ENCODE results near the gene ALPI. TPM values are rescaled to one million over a fixed set of nuclear protein-coding genes. Genes with fewer than 3 reads are reported as not detected.

The ALPI gene
- total RNA-seq, 1 donor from 2014 or later: not detected

- H3K4me3 Mint-ChIP-seq (ENCODE audit: unreplicated experiment): no peak overlapping the region
- no peaks in the 10 kb centered on the region for H3K4me1 Mint-ChIP-seq (ENCODE audit: low read depth, unreplicated experiment)
- DNase-seq: no peak
- no peaks in the 10 kb centered on the region for H3K27me3 Mint-ChIP-seq (ENCODE audit: unreplicated experiment)
- no peak overlapping the region for H3K27ac Mint-ChIP-seq (ENCODE audit: unreplicated experiment)
- no peak for TF ChIP-seq CTCF (IDR thresholded peaks at IDR 0.05; ENCODE audit: partially characterized antibody, unreplicated experiment)
- H3K9me3 Mint-ChIP-seq (ENCODE audit: unreplicated experiment): peaks cover 4% of the 10 kb centered on the region
- no peaks in the 10 kb centered on the region for H3K36me3 Mint-ChIP-seq (ENCODE audit: unreplicated experiment)
Measured at GRCh38 chr2:232463701-232464543, 8.0 kb downstream of the ALPI start.

GRCh38 chr2:232464544-232464885 lies 8.6 kb downstream of the ALPI start:
- no peaks in the 10 kb centered on the region for H3K27me3 Mint-ChIP-seq (ENCODE audit: unreplicated experiment)
- peaks cover 5% of the 10 kb centered on the region for H3K9me3 Mint-ChIP-seq (ENCODE audit: unreplicated experiment)

DNA sequence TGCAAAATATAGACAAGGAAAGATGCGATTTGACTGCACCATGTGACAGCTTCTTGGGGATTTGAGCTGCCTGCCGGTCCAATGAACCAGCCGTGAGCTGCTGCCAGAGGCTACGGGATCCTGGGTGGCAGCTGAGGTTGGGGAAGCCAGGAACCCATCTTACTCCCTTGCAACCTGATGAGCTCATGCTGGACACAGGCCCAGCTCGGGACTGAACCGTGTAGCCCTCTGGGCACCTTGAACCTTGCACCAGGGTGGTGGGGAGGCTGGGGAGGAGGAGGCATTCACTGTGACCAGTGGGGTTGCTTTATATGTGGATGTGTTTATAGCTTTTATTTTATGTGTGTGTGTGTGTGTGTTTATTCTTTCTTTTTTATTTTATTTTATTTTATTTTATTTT lies 9.1 kb downstream of the ALPI start:
- no peak for TF ChIP-seq CTCF (IDR thresholded peaks at IDR 0.05; ENCODE audit: partially characterized antibody, unreplicated experiment)
- peaks cover 6% of the 10 kb centered on the region for H3K9me3 Mint-ChIP-seq (ENCODE audit: unreplicated experiment)
- no peaks in the 10 kb centered on the region for H3K27me3 Mint-ChIP-seq (ENCODE audit: unreplicated experiment)
- H3K4me1 Mint-ChIP-seq (ENCODE audit: low read depth, unreplicated experiment): no peaks in the 10 kb centered on the region
- no peak for DNase-seq
- H3K4me3 Mint-ChIP-seq (ENCODE audit: unreplicated experiment): no peak overlapping the region
- no peak overlapping the region for H3K27ac Mint-ChIP-seq (ENCODE audit: unreplicated experiment)
- H3K36me3 Mint-ChIP-seq (ENCODE audit: unreplicated experiment): no peaks in the 10 kb centered on the region

More at GRCh38 chr2:232464544-232464885, 8.6 kb downstream of the ALPI start:
- Mint-ChIP-seq H3K4me1 (ENCODE audit: low read depth, unreplicated experiment) (no peaks in the 10 kb centered on the region), H3K36me3 (ENCODE audit: unreplicated experiment) (no peaks in the 10 kb centered on the region), H3K27ac (ENCODE audit: unreplicated experiment) (no peak overlapping the region), H3K4me3 (ENCODE audit: unreplicated experiment) (no peak overlapping the region)
- no peak for DNase-seq
- no peak for TF ChIP-seq CTCF (IDR thresholded peaks at IDR 0.05; ENCODE audit: partially characterized antibody, unreplicated experiment)

GRCh38 chr2:232466221-232466620 lies 10.3 kb downstream of the ALPI start:
- Mint-ChIP-seq H3K4me1 (ENCODE audit: low read depth, unreplicated experiment) (no peaks in the 10 kb centered on the region), H3K27me3 (ENCODE audit: unreplicated experiment) (no peaks in the 10 kb centered on the region)

More at GRCh38 chr2:232466221-232466620, 10.3 kb downstream of the ALPI start:
- DNase-seq: no peak
- no peak for TF ChIP-seq CTCF (IDR thresholded peaks at IDR 0.05; ENCODE audit: partially characterized antibody, unreplicated experiment)
- Mint-ChIP-seq H3K4me3 (ENCODE audit: unreplicated experiment) (no peak overlapping the region), H3K36me3 (ENCODE audit: unreplicated experiment) (no peaks in the 10 kb centered on the region), H3K27ac (ENCODE audit: unreplicated experiment) (no peak overlapping the region), H3K9me3 (ENCODE audit: unreplicated experiment) (peaks cover 3% of the 10 kb centered on the region)

All from glutamatergic neuron (in vitro differentiated cells).